Activated T-helper 17 cell treated with anti-CD3 and anti-CD28 coated beads, Interleukin-2, amount 50 U/mL, for 72 hours (primary cell): ENCODE measurements around the gene ABHD2. TPM values are rescaled to one million over a fixed set of nuclear protein-coding genes. Genes with fewer than 3 reads are reported as not detected.
"Not testable (repeated sequence)": the region's sequence is repeated elsewhere in the genome, so short reads cannot be mapped to it uniquely, and the experiment has no call there.

Experiments
- ATAC-seq: fragments of 150-1000 bp; cut with Tn5 transposase; replicated peaks from 2 replicates; pipeline ENCODE4 v1.10.0; 2021; ENCODE audit warnings: mild to moderate bottlenecking, moderate library complexity
- H3K27ac Mint-ChIP-seq: one replicate; pipeline ENCODE4 v1.8.0; 2022; ENCODE audit warnings: mixed read lengths
- H3K27me3 Mint-ChIP-seq: one replicate; pipeline ENCODE4 v1.8.0; 2022; ENCODE audit warnings: mixed read lengths
- H3K36me3 Mint-ChIP-seq: one replicate; pipeline ENCODE4 v1.8.0; 2022; ENCODE audit warnings: low read depth, mild to moderate bottlenecking, mixed read lengths
- H3K4me1 Mint-ChIP-seq: one replicate; pipeline ENCODE4 v1.8.0; 2022; ENCODE audit warnings: mixed read lengths
- H3K4me3 Mint-ChIP-seq: one replicate; pipeline ENCODE4 v1.8.0; 2022; ENCODE audit warnings: mild to moderate bottlenecking, mixed read lengths
- H3K9me3 Mint-ChIP-seq: one replicate; pipeline ENCODE4 v1.8.0; 2022; ENCODE audit warnings: mixed read lengths
- total RNA-seq, 2 donors: library from RNA; stranded (reverse); gene quantifications; one replicate each; pipeline ENCODE4 v1.2.3, GENCODE V29; 2022

The ABHD2 gene
- total RNA-seq, 2 donors from 2014 or later, result 40.1 to 47.7 TPM

GRCh38 chr15:89085933-89086332, 2.3 kb upstream of the ABHD2 start:
- not testable (repeated sequence) for H3K36me3 Mint-ChIP-seq, H3K9me3 Mint-ChIP-seq, H3K27me3 Mint-ChIP-seq, ATAC-seq, H3K27ac Mint-ChIP-seq, H3K4me3 Mint-ChIP-seq
- H3K4me1 Mint-ChIP-seq, result peaks cover 16% of the 10 kb centered on the region

- not testable (repeated sequence) for ATAC-seq, H3K27ac Mint-ChIP-seq, H3K27me3 Mint-ChIP-seq, H3K4me3 Mint-ChIP-seq, H3K36me3 Mint-ChIP-seq, H3K9me3 Mint-ChIP-seq
- peaks cover 21% of the 10 kb centered on the region for H3K4me1 Mint-ChIP-seq
Measured at GRCh38 chr15:89086390-89086789, 1.9 kb upstream of the ABHD2 start.

- H3K4me1 Mint-ChIP-seq, result peaks cover 29% of the 10 kb centered on the region
- H3K27me3 Mint-ChIP-seq, result no peaks in the 10 kb centered on the region
- no peak for ATAC-seq
- H3K4me3 Mint-ChIP-seq, result no peak overlapping the region
- H3K9me3 Mint-ChIP-seq, result no peaks in the 10 kb centered on the region
- no peak overlapping the region for H3K27ac Mint-ChIP-seq
- peaks cover 9% of the 10 kb centered on the region for H3K36me3 Mint-ChIP-seq
Measured at GRCh38 chr15:89087161-89087829, 961 bp upstream of the ABHD2 start.

- Mint-ChIP-seq H3K36me3 (peaks cover 16% of the 10 kb centered on the region), H3K4me3 (no peak overlapping the region), H3K27me3 (no peaks in the 10 kb centered on the region), H3K4me1 (peaks cover 34% of the 10 kb centered on the region), H3K9me3 (no peaks in the 10 kb centered on the region), H3K27ac (no peak overlapping the region)
- ATAC-seq, result no peak
Measured at GRCh38 chr15:89088605-89089315, 504 bp downstream of the ABHD2 start.

- Mint-ChIP-seq H3K36me3 (peaks cover 24% of the 10 kb centered on the region), H3K27me3 (no peaks in the 10 kb centered on the region), H3K4me1 (peaks cover 34% of the 10 kb centered on the region), H3K27ac (peak overlapping the region; percentile 90), H3K9me3 (no peaks in the 10 kb centered on the region), H3K4me3 (no peak overlapping the region)
- no peak for ATAC-seq
Measured at GRCh38 chr15:89089316-89090230, 1.3 kb downstream of the ABHD2 start.

- peak; percentile 11 for ATAC-seq
- H3K27ac Mint-ChIP-seq, result peak overlapping the region; percentile 90
Measured at GRCh38 chr15:89090791-89091626, 2.8 kb downstream of the ABHD2 start.

GRCh38 chr15:89091627-89092220, 3.5 kb downstream of the ABHD2 start:
- peaks cover 40% of the 10 kb centered on the region for H3K4me1 Mint-ChIP-seq
- no peak for ATAC-seq
- no peak overlapping the region for H3K4me3 Mint-ChIP-seq
- H3K27ac Mint-ChIP-seq, result peak overlapping the region; percentile 90
- H3K27me3 Mint-ChIP-seq, result no peaks in the 10 kb centered on the region
- peaks cover 32% of the 10 kb centered on the region for H3K36me3 Mint-ChIP-seq
- H3K9me3 Mint-ChIP-seq, result no peaks in the 10 kb centered on the region

More at GRCh38 chr15:89090791-89091626, 2.8 kb downstream of the ABHD2 start:
- Mint-ChIP-seq H3K4me1 (peaks cover 39% of the 10 kb centered on the region), H3K27me3 (no peaks in the 10 kb centered on the region), H3K4me3 (no peak overlapping the region), H3K36me3 (peaks cover 31% of the 10 kb centered on the region), H3K9me3 (no peaks in the 10 kb centered on the region)

GRCh38 chr15:89093509-89093908, 5.3 kb downstream of the ABHD2 start:
- no peak overlapping the region for H3K27ac Mint-ChIP-seq

GRCh38 chr15:89095073-89095472, 6.8 kb downstream of the ABHD2 start:
- H3K4me1 Mint-ChIP-seq, result peaks cover 30% of the 10 kb centered on the region
- H3K9me3 Mint-ChIP-seq, result no peaks in the 10 kb centered on the region
- H3K36me3 Mint-ChIP-seq, result peaks cover 32% of the 10 kb centered on the region
- no peak overlapping the region for H3K4me3 Mint-ChIP-seq
- no peaks in the 10 kb centered on the region for H3K27me3 Mint-ChIP-seq
- ATAC-seq, result no peak
- H3K27ac Mint-ChIP-seq, result no peak overlapping the region

More at GRCh38 chr15:89093509-89093908, 5.3 kb downstream of the ABHD2 start:
- H3K36me3 Mint-ChIP-seq, result peaks cover 32% of the 10 kb centered on the region
- ATAC-seq, result no peak
- H3K27me3 Mint-ChIP-seq, result no peaks in the 10 kb centered on the region
- H3K9me3 Mint-ChIP-seq, result no peaks in the 10 kb centered on the region
- H3K4me3 Mint-ChIP-seq, result peak overlapping the region; percentile 27
- H3K4me1 Mint-ChIP-seq, result peaks cover 40% of the 10 kb centered on the region

- no peak overlapping the region for H3K4me3 Mint-ChIP-seq
- H3K27ac Mint-ChIP-seq, result no peak overlapping the region
- peaks cover 25% of the 10 kb centered on the region for H3K4me1 Mint-ChIP-seq
- no peaks in the 10 kb centered on the region for H3K9me3 Mint-ChIP-seq
- ATAC-seq, result no peak
- H3K27me3 Mint-ChIP-seq, result no peaks in the 10 kb centered on the region
- H3K36me3 Mint-ChIP-seq, result peaks cover 32% of the 10 kb centered on the region
Measured at GRCh38 chr15:89095556-89095955, 7.3 kb downstream of the ABHD2 start.

GRCh38 chr15:89096664-89097063, 8.4 kb downstream of the ABHD2 start:
- Mint-ChIP-seq H3K36me3 (peaks cover 28% of the 10 kb centered on the region), H3K27ac (no peak overlapping the region), H3K4me1 (peaks cover 16% of the 10 kb centered on the region), H3K4me3 (no peak overlapping the region), H3K9me3 (no peaks in the 10 kb centered on the region), H3K27me3 (no peaks in the 10 kb centered on the region)
- no peak for ATAC-seq

- Mint-ChIP-seq H3K4me1 (peaks cover 16% of the 10 kb centered on the region), H3K27me3 (no peaks in the 10 kb centered on the region), H3K9me3 (no peaks in the 10 kb centered on the region), H3K36me3 (peaks cover 28% of the 10 kb centered on the region), H3K4me3 (no peak overlapping the region), H3K27ac (no peak overlapping the region)
- ATAC-seq, result no peak
Measured at GRCh38 chr15:89097313-89097712, 9.1 kb downstream of the ABHD2 start.

- Mint-ChIP-seq H3K4me1 (peaks cover 19% of the 10 kb centered on the region), H3K27me3 (no peaks in the 10 kb centered on the region), H3K4me3 (no peak overlapping the region), H3K27ac (no peak overlapping the region), H3K36me3 (peaks cover 36% of the 10 kb centered on the region), H3K9me3 (no peaks in the 10 kb centered on the region)
- ATAC-seq, result no peak
Measured at GRCh38 chr15:89098281-89098680, 10.0 kb downstream of the ABHD2 start.
